Neuronal stem cell (in vitro differentiated cells): ENCODE measurements around the gene STRN4.
A peak's percentile ranks its signal among the peaks of the same experiment; 100 is the strongest.

ENCODE experiments used
- DNase-seq: peaks from one replicate; pipeline ENCODE4 v3.0.0-alpha.2; 2013; ENCODE audit warnings: low spot score
- H2AFZ ChIP-seq: one replicate; pipeline ENCODE4 v1.6.1; 2013; ENCODE audit warnings: mild to moderate bottlenecking, low read length, inconsistent platforms
- H2AK5ac ChIP-seq: 2 replicates; pipeline ENCODE4 v1.6.1; 2013; ENCODE audit warnings: low read depth, mild to moderate bottlenecking, inconsistent platforms, low read length, moderate library complexity, mixed read lengths
- H2BK120ac ChIP-seq: 2 replicates; pipeline ENCODE4 v1.6.1; 2013; ENCODE audit warnings: low read depth, mild to moderate bottlenecking, inconsistent platforms, low read length, moderate library complexity, mixed read lengths
- H2BK12ac ChIP-seq: one replicate; pipeline ENCODE4 v1.6.1; 2013; ENCODE audit warnings: low read length, inconsistent platforms
- H2BK15ac ChIP-seq: 2 replicates; pipeline ENCODE4 v1.6.1; 2013; ENCODE audit warnings: mild to moderate bottlenecking, low read length, inconsistent platforms, mixed read lengths
- H2BK5ac ChIP-seq: one replicate; pipeline ENCODE4 v1.6.1; 2013; ENCODE audit warnings: inconsistent platforms, mild to moderate bottlenecking, low read length, moderate library complexity
- H3K14ac ChIP-seq: one replicate; pipeline ENCODE4 v1.6.1; 2013; ENCODE audit warnings: low read length, inconsistent platforms
- H3K18ac ChIP-seq: 2 replicates; pipeline ENCODE4 v1.6.1; 2013; ENCODE audit warnings: low read length, inconsistent platforms
- H3K23ac ChIP-seq: 2 replicates; pipeline ENCODE4 v1.6.1; 2013; ENCODE audit warnings: low read depth, mild to moderate bottlenecking, mixed read lengths, low read length, inconsistent platforms; ENCODE audit not compliant: poor library complexity
- H3K27ac ChIP-seq: replicated peaks from 3 replicates; pipeline ENCODE4 v1.5.1; 2013; ENCODE audit warnings: low read length, inconsistent platforms
- H3K27me3 ChIP-seq, 3 experiments: 2 replicates each; pipeline ENCODE4 v1.6.1; 2013; ENCODE audit warnings: low read length in 3 of 3, mild to moderate bottlenecking in 2 of 3, inconsistent platforms in 1 of 3, low read depth in 1 of 3, mixed read lengths in 1 of 3, moderate library complexity in 1 of 3; ENCODE audit not compliant: control insufficient read depth in 3 of 3, insufficient read depth in 3 of 3
- H3K36me3 ChIP-seq, 2 donors: replicated peaks in 1 of 2; 2 replicates each; pipeline ENCODE4 v1.6.1; 2013; ENCODE audit warnings: low read length in 2 of 2; ENCODE audit not compliant: control insufficient read depth in 2 of 2, insufficient read depth in 2 of 2
- H3K4ac ChIP-seq: 2 replicates; pipeline ENCODE4 v1.6.1; 2013; ENCODE audit warnings: inconsistent platforms, mild to moderate bottlenecking, low read length, moderate library complexity
- H3K4me1 ChIP-seq, 2 donors: 1 replicate in 1 of 2; 2 replicates in 1 of 2; pipeline ENCODE4 v1.6.1; 2013; ENCODE audit warnings: low read length in 2 of 2, low read depth in 1 of 2; ENCODE audit not compliant: control insufficient read depth in 2 of 2, insufficient read depth in 1 of 2
- H3K4me2 ChIP-seq: one replicate; pipeline ENCODE4 v1.6.1; 2013; ENCODE audit warnings: mild to moderate bottlenecking, low read length, inconsistent platforms; ENCODE audit not compliant: insufficient read depth, poor library complexity, severe bottlenecking
- H3K4me3 ChIP-seq, 2 donors: 2 replicates each; pipeline ENCODE4 v1.5.1; 2013; ENCODE audit warnings: low read length in 2 of 2, mild to moderate bottlenecking in 2 of 2, inconsistent platforms in 1 of 2, moderate library complexity in 1 of 2
- H3K79me1 ChIP-seq: one replicate; pipeline ENCODE4 v1.6.1; 2013; ENCODE audit warnings: low read depth, mild to moderate bottlenecking, inconsistent platforms, low read length, moderate library complexity
- H3K9ac ChIP-seq: one replicate; pipeline ENCODE4 v1.6.1; 2013; ENCODE audit warnings: mild to moderate bottlenecking, low read depth, low read length, inconsistent platforms; ENCODE audit not compliant: poor library complexity
- H3K9me3 ChIP-seq, 2 donors: replicated peaks in 1 of 2; 2 replicates each; pipeline versions ENCODE3 to v1.6.1; 2013; ENCODE audit warnings: low read length in 2 of 2, mild to moderate bottlenecking in 2 of 2, inconsistent platforms in 1 of 2, low read depth in 1 of 2, mixed read lengths in 1 of 2, moderate library complexity in 1 of 2; ENCODE audit not compliant: control insufficient read depth in 2 of 2, insufficient read depth in 1 of 2
- H4K8ac ChIP-seq: one replicate; pipeline ENCODE4 v1.6.1; 2013; ENCODE audit warnings: low read depth, mild to moderate bottlenecking, inconsistent platforms, low read length, moderate library complexity
- H4K91ac ChIP-seq: one replicate; pipeline ENCODE4 v1.6.1; 2013; ENCODE audit warnings: low read length, low read depth, mild to moderate bottlenecking, inconsistent platforms; ENCODE audit not compliant: poor library complexity
- WGBS, 2 donors: extraction: QIAGEN DNeasy Blood & Tissue Kit; methylation state at CpG; one replicate each; pipeline ENCODE4 v1.1.7; 2013; ENCODE audit warnings: missing lambda C conversion rate in 2 of 2, mixed read lengths in 1 of 2; ENCODE audit not compliant: insufficient read length in 2 of 2, insufficient replicate concordance in 1 of 2; ENCODE audit errors: extremely low coverage in 2 of 2; 5-methylcytosine and 5-hydroxymethylcytosine counted together

The STRN4 gene

GRCh38 chr19:46786236-46787039 is 40.2 kb upstream of the STRN4 start:
- WGBS, 2 donors = no CpG with 5 or more reads among the region's 20 CpGs
- Histone ChIP-seq H2AK5ac (peak overlapping the region; percentile 31), H3K9ac (peak overlapping the region; percentile 75), H3K18ac (peak overlapping the region; percentile 81), H3K36me3 (peaks cover 15 to 41% of the 10 kb centered on the region in 2 donors), H3K27me3 (no peaks in the 10 kb centered on the region), H3K4me2 (peak overlapping the region; percentile 90), H4K91ac (no peak overlapping the region), H3K79me1 (peaks cover 9% of the 10 kb centered on the region), H3K27ac (peak overlapping the region; percentile 65), H4K8ac (no peak overlapping the region), H3K14ac (no peak overlapping the region), H2BK120ac (no peak overlapping the region), H2BK15ac (peak overlapping the region; percentile 5), H3K23ac (no peak overlapping the region), H3K4me3 (peak overlapping the region; percentile 51 to 95), H3K4me1 (peaks cover 16 to 18% of the 10 kb centered on the region in 2 donors), H3K9me3 (no peaks in the 10 kb centered on the region), H2AFZ (peak overlapping the region; percentile 68), H3K4ac (no peak overlapping the region), H2BK12ac (no peak overlapping the region), H2BK5ac (peak overlapping the region; percentile 93)
- DNase-seq = peak; percentile 33

DNA sequence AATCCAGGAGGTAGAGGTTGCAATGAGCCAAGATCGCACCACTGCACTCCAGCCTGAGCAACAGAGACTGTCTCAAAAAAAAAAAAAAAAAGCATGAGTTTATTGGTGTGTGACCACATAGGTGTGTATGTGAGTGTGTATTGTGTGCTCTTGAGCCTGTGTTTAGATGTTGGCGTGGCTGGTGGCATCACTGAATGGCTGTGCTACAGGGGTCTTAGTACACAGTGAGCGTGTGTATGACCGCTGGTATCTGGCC is 39.7 kb upstream of the STRN4 start:
- H2AK5ac ChIP-seq = no peak overlapping the region
- H2BK120ac ChIP-seq = no peak overlapping the region
- H2BK12ac ChIP-seq = no peak overlapping the region
- H3K18ac ChIP-seq = no peak overlapping the region
- H2BK15ac ChIP-seq = no peak overlapping the region
- no peak overlapping the region for H4K91ac ChIP-seq
- no peak overlapping the region for H4K8ac ChIP-seq
- WGBS, 2 donors = no CpG with 5 or more reads among the region's 4 CpGs
- peak overlapping the region; percentile 90 for H3K4me2 ChIP-seq
- no peak overlapping the region for H2AFZ ChIP-seq
- H3K14ac ChIP-seq = no peak overlapping the region
- peak overlapping the region; percentile 75 for H3K9ac ChIP-seq
- H2BK5ac ChIP-seq = no peak overlapping the region
- H3K23ac ChIP-seq = no peak overlapping the region
- H3K4me1 ChIP-seq = peaks cover 16 to 18% of the 10 kb centered on the region in 2 donors
- H3K4ac ChIP-seq = no peak overlapping the region
- no peak for DNase-seq
- peak overlapping the region; percentile 51 to 95 for H3K4me3 ChIP-seq
- peak overlapping the region; percentile 65 for H3K27ac ChIP-seq
- H3K79me1 ChIP-seq = peaks cover 9% of the 10 kb centered on the region
- peaks cover 17 to 45% of the 10 kb centered on the region in 2 donors for H3K36me3 ChIP-seq
- H3K27me3 ChIP-seq = no peaks in the 10 kb centered on the region
- no peaks in the 10 kb centered on the region for H3K9me3 ChIP-seq

DNA sequence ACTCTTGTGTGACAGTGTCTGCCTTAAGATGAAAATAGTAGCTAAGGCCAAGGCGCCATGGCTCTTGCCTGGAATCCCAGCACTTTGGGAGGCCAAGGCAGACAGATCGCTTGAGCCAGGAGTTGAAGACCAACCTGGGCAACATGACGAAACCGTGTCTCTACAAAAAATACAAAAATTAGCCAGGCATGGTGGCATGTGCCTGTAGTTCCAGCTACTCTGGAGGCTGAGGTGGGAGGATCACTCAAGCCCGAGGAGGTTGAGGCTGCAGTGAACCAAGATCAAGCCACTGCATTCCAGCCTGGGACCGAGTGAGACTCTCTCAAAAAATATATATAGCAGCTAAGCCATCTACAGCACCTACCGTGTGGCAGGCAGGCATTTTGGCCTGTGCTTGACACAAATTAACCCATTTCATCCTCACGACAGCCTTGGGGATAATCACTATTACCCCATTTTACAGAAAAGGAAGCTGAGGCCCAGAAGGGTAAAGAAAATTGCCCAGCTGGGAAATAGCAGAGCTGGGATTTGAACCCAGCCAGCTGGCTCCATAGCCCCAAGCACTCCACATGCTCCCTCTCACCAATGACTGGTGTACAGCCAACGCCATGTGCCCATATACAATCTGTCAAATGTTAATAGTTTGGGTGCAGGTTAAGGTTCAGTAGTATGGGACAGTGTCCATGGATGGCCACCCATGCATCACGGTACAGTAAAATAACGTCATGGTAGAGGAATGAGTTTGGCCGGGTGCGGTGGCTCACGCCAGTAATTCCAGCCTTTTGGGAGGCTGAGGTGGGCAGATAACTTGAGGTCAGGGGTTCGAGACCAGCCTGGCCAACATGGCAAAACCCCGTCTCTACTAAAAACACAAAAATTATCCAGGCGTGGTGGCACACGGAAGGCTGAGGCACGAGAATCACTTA is 39.1 kb upstream of the STRN4 start:
- peaks cover 9% of the 10 kb centered on the region for H3K79me1 ChIP-seq
- no peak overlapping the region for H4K91ac ChIP-seq
- WGBS, 2 donors = no CpG with 5 or more reads among the region's 19 CpGs
- peak overlapping the region; percentile 24 for H3K9ac ChIP-seq
- no peak overlapping the region for H4K8ac ChIP-seq
- H2AFZ ChIP-seq = no peak overlapping the region
- peak overlapping the region in 1 of 2 donors; percentile 51 for H3K4me3 ChIP-seq
- no peak overlapping the region for H2BK15ac ChIP-seq
- H3K4me2 ChIP-seq = peak overlapping the region; percentile 51
- H3K36me3 ChIP-seq = peaks cover 18 to 51% of the 10 kb centered on the region in 2 donors
- H3K9me3 ChIP-seq = no peaks in the 10 kb centered on the region
- no peak overlapping the region for H3K4ac ChIP-seq
- no peak overlapping the region for H2BK120ac ChIP-seq
- no peak overlapping the region for H3K23ac ChIP-seq
- H2AK5ac ChIP-seq = no peak overlapping the region
- H2BK12ac ChIP-seq = no peak overlapping the region
- no peak overlapping the region for H3K18ac ChIP-seq
- peaks cover 16 to 18% of the 10 kb centered on the region in 2 donors for H3K4me1 ChIP-seq
- no peak overlapping the region for H3K14ac ChIP-seq
- no peaks in the 10 kb centered on the region for H3K27me3 ChIP-seq
- no peak for DNase-seq
- peak overlapping the region; percentile 24 for H3K27ac ChIP-seq
- H2BK5ac ChIP-seq = no peak overlapping the region
